Measurements from ENCODE around the gene VEZF1. TPM values are rescaled to one million over a fixed set of nuclear protein-coding genes. Genes with fewer than 3 reads are reported as not detected.
"Not testable (repeated sequence)": the region's sequence is repeated elsewhere in the genome, so short reads cannot be mapped to it uniquely, and the experiment has no call there.

Gene VEZF1
- polyA plus RNA-seq, 3 donors, result 28.3 to 40.1 (median 29.0) TPM

DNA sequence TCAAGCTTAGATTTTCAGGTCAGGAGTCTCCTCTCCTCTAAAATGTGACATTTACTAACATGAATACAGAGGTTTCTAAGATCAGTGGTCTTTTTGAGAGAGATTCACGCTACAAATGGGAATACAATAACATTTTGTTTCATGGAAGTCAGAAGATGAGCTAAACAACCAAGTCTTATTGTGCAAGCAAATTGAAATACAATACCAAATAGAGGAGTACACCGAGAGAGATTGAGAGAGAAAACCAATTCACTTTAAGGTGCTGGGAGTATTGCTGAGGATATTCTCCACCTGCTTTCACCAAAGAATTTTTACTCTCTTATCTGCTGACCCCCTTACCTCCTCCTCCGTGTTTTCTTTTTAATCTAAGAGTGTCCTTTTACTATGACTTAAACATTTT lies 11.5 kb downstream of the VEZF1 start:
- no peak overlapping the region for H2AFZ ChIP-seq (ENCODE audit: insufficient read depth, low read depth, low read length, poor library complexity, severe bottlenecking)
- Mint-ChIP-seq H3K9me3 (no peaks in the 10 kb centered on the region), H3K27me3 (ENCODE audit: low read depth in 3 of 3) (no peaks in the 10 kb centered on the region), H3K36me3 (peaks cover 81 to 92% of the 10 kb centered on the region in 2 donors), H3K27ac (no peak overlapping the region), H3K4me1 (peaks cover 4% of the 10 kb centered on the region), H3K4me3 (no peak overlapping the region)
- 91% methylated on average over 1 of the region's 3 CpGs for WGBS (ENCODE audit: insufficient coverage)
- H3K79me2 ChIP-seq (ENCODE audit: insufficient read depth, low read length), result peaks cover 39% of the 10 kb centered on the region
- no peaks in the 10 kb centered on the region for H3K9me3 ChIP-seq (replicated peaks in 1 of 2; ENCODE audit: control insufficient read depth in 1 of 2, insufficient read depth in 1 of 2, low read length in 2 of 2)
- H3K27ac ChIP-seq (ENCODE audit: low read depth in 1 of 2, low read length in 2 of 2), result no peak overlapping the region
- H3K4me3 ChIP-seq (replicated peaks in 1 of 3; ENCODE audit: low read depth in 2 of 3, low read length in 3 of 3), result no peak overlapping the region
- H4K20me1 ChIP-seq (ENCODE audit: insufficient read depth, low read length), result peaks cover 79% of the 10 kb centered on the region
- peaks cover 90 to 99% of the 10 kb centered on the region in 2 donors for H3K36me3 ChIP-seq (replicated peaks in 1 of 2; ENCODE audit: control insufficient read depth in 1 of 2, insufficient read depth in 2 of 2, low read length in 2 of 2)
- intact Hi-C loops (cut with micrococcal nuclease), result no loop called here
- no peak overlapping the region for H3K4me2 ChIP-seq (replicated peaks; ENCODE audit: extremely low read depth, low read length, poor library complexity, severe bottlenecking)
- H3K4me1 ChIP-seq (ENCODE audit: control insufficient read depth in 1 of 2, insufficient read depth in 2 of 2, low read length in 2 of 2), result no peaks in the 10 kb centered on the region
- no peaks in the 10 kb centered on the region for H3K27me3 ChIP-seq (ENCODE audit: control insufficient read depth in 2 of 2, insufficient read depth in 2 of 2, low read length in 2 of 2)
- DNase-seq, result no peak
- H3K9ac ChIP-seq (ENCODE audit: insufficient read depth, low read length, poor library complexity, severe bottlenecking), result no peak overlapping the region
- TF ChIP-seq, protein P1, sequence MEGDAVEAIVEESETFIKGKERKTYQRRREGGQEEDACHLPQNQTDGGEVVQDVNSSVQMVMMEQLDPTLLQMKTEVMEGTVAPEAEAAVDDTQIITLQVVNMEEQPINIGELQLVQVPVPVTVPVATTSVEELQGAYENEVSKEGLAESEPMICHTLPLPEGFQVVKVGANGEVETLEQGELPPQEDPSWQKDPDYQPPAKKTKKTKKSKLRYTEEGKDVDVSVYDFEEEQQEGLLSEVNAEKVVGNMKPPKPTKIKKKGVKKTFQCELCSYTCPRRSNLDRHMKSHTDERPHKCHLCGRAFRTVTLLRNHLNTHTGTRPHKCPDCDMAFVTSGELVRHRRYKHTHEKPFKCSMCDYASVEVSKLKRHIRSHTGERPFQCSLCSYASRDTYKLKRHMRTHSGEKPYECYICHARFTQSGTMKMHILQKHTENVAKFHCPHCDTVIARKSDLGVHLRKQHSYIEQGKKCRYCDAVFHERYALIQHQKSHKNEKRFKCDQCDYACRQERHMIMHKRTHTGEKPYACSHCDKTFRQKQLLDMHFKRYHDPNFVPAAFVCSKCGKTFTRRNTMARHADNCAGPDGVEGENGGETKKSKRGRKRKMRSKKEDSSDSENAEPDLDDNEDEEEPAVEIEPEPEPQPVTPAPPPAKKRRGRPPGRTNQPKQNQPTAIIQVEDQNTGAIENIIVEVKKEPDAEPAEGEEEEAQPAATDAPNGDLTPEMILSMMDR (IDR thresholded peaks at IDR 0.05), result no peak

DNA sequence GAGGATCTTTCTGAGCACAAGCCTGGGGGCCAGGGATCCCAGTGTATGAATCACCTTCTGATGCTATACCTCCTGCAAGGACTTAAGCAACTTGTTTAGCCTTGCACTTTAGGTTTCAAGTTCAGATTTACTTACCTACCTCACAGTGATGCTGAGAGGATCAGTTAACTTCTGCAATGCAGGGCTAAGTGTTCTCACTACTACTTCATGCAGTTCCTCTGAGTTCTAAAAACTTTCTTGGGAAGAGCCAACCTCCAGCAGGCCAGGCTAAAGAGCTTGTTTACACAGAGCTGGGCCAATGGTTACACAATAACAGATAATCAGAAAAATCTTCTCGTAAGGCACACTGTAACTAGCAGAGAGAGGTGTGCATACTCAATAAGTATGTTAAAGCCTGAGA lies 13.0 kb downstream of the VEZF1 start:
- Histone ChIP-seq H4K20me1 (ENCODE audit: insufficient read depth, low read length) (peaks cover 68% of the 10 kb centered on the region), H3K27ac (ENCODE audit: low read depth in 1 of 2, low read length in 2 of 2) (no peak overlapping the region), H3K36me3 (replicated peaks in 1 of 2; ENCODE audit: control insufficient read depth in 1 of 2, insufficient read depth in 2 of 2, low read length in 2 of 2) (peaks cover 75 to 87% of the 10 kb centered on the region in 2 donors), H3K4me3 (replicated peaks in 1 of 3; ENCODE audit: low read depth in 2 of 3, low read length in 3 of 3) (no peak overlapping the region), H3K79me2 (ENCODE audit: insufficient read depth, low read length) (peaks cover 26% of the 10 kb centered on the region), H3K4me2 (replicated peaks; ENCODE audit: extremely low read depth, low read length, poor library complexity, severe bottlenecking) (no peak overlapping the region), H3K4me1 (ENCODE audit: control insufficient read depth in 1 of 2, insufficient read depth in 2 of 2, low read length in 2 of 2) (no peaks in the 10 kb centered on the region), H2AFZ (ENCODE audit: insufficient read depth, low read depth, low read length, poor library complexity, severe bottlenecking) (no peak overlapping the region), H3K9ac (ENCODE audit: insufficient read depth, low read length, poor library complexity, severe bottlenecking) (no peak overlapping the region), H3K9me3 (replicated peaks in 1 of 2; ENCODE audit: control insufficient read depth in 1 of 2, insufficient read depth in 1 of 2, low read length in 2 of 2) (no peaks in the 10 kb centered on the region), H3K27me3 (ENCODE audit: control insufficient read depth in 2 of 2, insufficient read depth in 2 of 2, low read length in 2 of 2) (no peaks in the 10 kb centered on the region)
- Mint-ChIP-seq H3K4me3 (no peak overlapping the region), H3K4me1 (no peaks in the 10 kb centered on the region), H3K9me3 (peaks cover 0 to 1% (median 0%) of the 10 kb centered on the region in 7 donors), H3K27me3 (ENCODE audit: low read depth in 3 of 3) (no peaks in the 10 kb centered on the region), H3K36me3 (peaks cover 72 to 77% of the 10 kb centered on the region in 2 donors), H3K27ac (no peak overlapping the region)
- whole genome bisulfite sequencing (ENCODE audit: insufficient coverage), result 80% methylated on average over 1 of the region's 1 CpG
- intact Hi-C loops (cut with micrococcal nuclease), result no loop called here
- TF ChIP-seq, protein P1 (IDR thresholded peaks at IDR 0.05), result no peak
- no peak for DNase-seq

DNA sequence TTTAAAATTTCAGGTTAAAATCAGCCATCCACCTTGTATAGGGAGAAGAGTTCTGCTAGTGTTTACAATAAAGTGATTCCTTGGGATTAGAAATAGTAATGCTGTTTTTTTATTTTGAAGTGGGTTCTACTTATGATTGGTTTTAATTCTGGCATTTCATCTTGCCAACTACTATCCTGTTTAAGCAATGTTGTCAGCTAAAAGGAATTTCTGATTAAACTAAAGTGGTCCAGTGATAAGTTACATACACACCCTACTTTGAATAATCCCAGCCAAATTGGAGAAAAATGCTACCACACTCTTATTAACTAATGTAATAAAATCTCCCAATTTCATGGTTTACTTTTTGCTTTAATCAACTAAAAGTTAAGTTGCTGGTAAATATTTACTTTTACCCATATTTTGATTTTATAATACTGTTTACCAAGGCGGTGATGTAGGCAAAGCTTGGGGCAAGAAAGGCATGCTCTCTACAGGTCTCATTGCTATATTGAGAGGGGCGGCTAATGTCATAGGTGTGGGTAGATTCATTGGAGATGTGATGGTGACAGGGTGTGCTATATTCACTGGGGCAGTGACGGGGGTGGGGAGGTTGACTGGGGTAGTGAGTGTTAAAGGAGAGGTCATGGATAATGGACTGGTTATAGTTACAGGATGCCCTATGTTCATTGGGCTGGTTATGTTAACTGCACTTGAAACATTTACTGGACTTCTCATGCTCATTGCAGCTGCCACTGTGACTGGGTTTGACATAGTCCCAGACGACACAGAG lies 13.8 kb downstream of the VEZF1 start:
- H3K27me3 Mint-ChIP-seq (ENCODE audit: low read depth in 3 of 3); intact Hi-C loops (cut with micrococcal nuclease); H3K4me3 ChIP-seq (replicated peaks in 1 of 3; ENCODE audit: low read depth in 2 of 3, low read length in 3 of 3); H3K9me3 Mint-ChIP-seq; H3K27me3 ChIP-seq (ENCODE audit: control insufficient read depth in 2 of 2, insufficient read depth in 2 of 2, low read length in 2 of 2); H3K4me1 Mint-ChIP-seq; H3K4me2 ChIP-seq (replicated peaks; ENCODE audit: extremely low read depth, low read length, poor library complexity, severe bottlenecking); H3K4me3 Mint-ChIP-seq; H3K4me1 ChIP-seq (ENCODE audit: control insufficient read depth in 1 of 2, insufficient read depth in 2 of 2, low read length in 2 of 2); H3K9me3 ChIP-seq (replicated peaks in 1 of 2; ENCODE audit: control insufficient read depth in 1 of 2, insufficient read depth in 1 of 2, low read length in 2 of 2); H2AFZ ChIP-seq (ENCODE audit: insufficient read depth, low read depth, low read length, poor library complexity, severe bottlenecking); DNase-seq; H3K9ac ChIP-seq (ENCODE audit: insufficient read depth, low read length, poor library complexity, severe bottlenecking); H3K27ac ChIP-seq (ENCODE audit: low read depth in 1 of 2, low read length in 2 of 2): not testable (repeated sequence)
- Histone ChIP-seq H3K79me2 (ENCODE audit: insufficient read depth, low read length) (peaks cover 18% of the 10 kb centered on the region), H3K36me3 (replicated peaks in 1 of 2; ENCODE audit: control insufficient read depth in 1 of 2, insufficient read depth in 2 of 2, low read length in 2 of 2) (peaks cover 68 to 79% of the 10 kb centered on the region in 2 donors), H4K20me1 (ENCODE audit: insufficient read depth, low read length) (peaks cover 60% of the 10 kb centered on the region)
- Mint-ChIP-seq H3K27ac (peak overlapping the region in 1 of 7 donors; percentile 57), H3K36me3 (peaks cover 65 to 69% of the 10 kb centered on the region in 2 donors)
- 100% methylated on average over 3 of the region's 4 CpGs for WGBS (ENCODE audit: insufficient coverage)
